K562 (cell line): ENCODE results near the gene FAM120B.

Source experiments
- CHD1 ChIP-seq: fragments of 200-600 bp; sonication (generic); IDR thresholded peaks from one replicate; pipeline ENCODE4 v1.6.1; 2012; ENCODE audit warnings: mild to moderate bottlenecking, moderate library complexity, low read length, inconsistent platforms
- EGR1 ChIP-seq: fragments of 450-650 bp; conservative IDR thresholded peaks from 2 replicates; pipeline ENCODE4 v1.6.1; 2017; ENCODE audit warnings: mild to moderate bottlenecking
- KDM1A ChIP-seq, 2 experiments: fragments of 450-650 bp; IDR thresholded peaks; 2 replicates each; pipeline ENCODE4 v1.6.1; 2016; ENCODE audit warnings: mild to moderate bottlenecking in 2 of 2
- KLF10 ChIP-seq: fragments of 250-450 bp; sonication (Bioruptor Pico); IDR thresholded peaks from 2 replicates; pipeline ENCODE4 v1.6.1; 2021; ENCODE audit warnings: matching md5 sums
- MAFK ChIP-seq: IDR thresholded peaks from 2 replicates; pipeline ENCODE4 v1.6.1; 2011; ENCODE audit warnings: low read length, improper control_type of control experiment
- NRF1 ChIP-seq, 2 experiments: fragments of 450-650 bp; IDR thresholded peaks in 1 of 2; conservative IDR thresholded peaks in 1 of 2; 2 replicates each; pipeline ENCODE4 v1.6.1; 2014; ENCODE audit warnings: mild to moderate bottlenecking in 2 of 2
- POLR2A ChIP-seq: fragments of 450-650 bp; conservative IDR thresholded peaks from 2 replicates; pipeline ENCODE4 v1.6.1; 2016
- ZNF263 ChIP-seq: sonication (generic); formaldehyde crosslinking; IDR thresholded peaks from 2 replicates; pipeline ENCODE4 v1.8.0; 2022; ENCODE audit warnings: mild to moderate bottlenecking, missing genetic modification reagents, borderline replicate concordance
- TF ChIP-seq, protein P1 (sequence below), 3 experiments: IDR thresholded peaks in 2 of 3; conservative IDR thresholded peaks in 1 of 3; 2 replicates each; pipeline ENCODE4 v1.5.1; 2011 to 2012; ENCODE audit warnings: low read length in 3 of 3, mild to moderate bottlenecking in 3 of 3, control low read depth in 2 of 3, improper control_type of control experiment in 1 of 3, inconsistent platforms in 1 of 3, low read depth in 1 of 3, mixed read lengths in 1 of 3, moderate library complexity in 1 of 3; ENCODE audit not compliant: insufficient read depth in 2 of 3
- TF ChIP-seq, protein P2 (sequence below): sonication (generic); formaldehyde crosslinking; IDR thresholded peaks from 2 replicates; pipeline ENCODE4 v1.8.1; 2022; ENCODE audit warnings: missing genetic modification reagents
- TF ChIP-seq, protein P3 (sequence below), 2 experiments: fragments of 450-650 bp; IDR thresholded peaks; 2 replicates each; pipeline ENCODE4 v1.6.1; 2018; ENCODE audit warnings: mild to moderate bottlenecking in 2 of 2, low read depth in 1 of 2; ENCODE audit not compliant: partially characterized antibody in 2 of 2
- TF ChIP-seq, protein P4 (sequence below), 2 experiments: fragments of 450-650 bp; formaldehyde crosslinking in 1 of 2; IDR thresholded peaks; 2 replicates each; pipeline versions ENCODE4 v1.4.0 to v1.6.1; 2014 to 2020; ENCODE audit warnings: mild to moderate bottlenecking in 2 of 2, borderline replicate concordance in 1 of 2, low read depth in 1 of 2
- TF ChIP-seq, protein P5 (sequence below): sonication (generic); formaldehyde crosslinking; IDR thresholded peaks from 2 replicates; pipeline ENCODE4 v1.8.1; 2023; ENCODE audit warnings: mild to moderate bottlenecking, missing genetic modification reagents

DNA sequence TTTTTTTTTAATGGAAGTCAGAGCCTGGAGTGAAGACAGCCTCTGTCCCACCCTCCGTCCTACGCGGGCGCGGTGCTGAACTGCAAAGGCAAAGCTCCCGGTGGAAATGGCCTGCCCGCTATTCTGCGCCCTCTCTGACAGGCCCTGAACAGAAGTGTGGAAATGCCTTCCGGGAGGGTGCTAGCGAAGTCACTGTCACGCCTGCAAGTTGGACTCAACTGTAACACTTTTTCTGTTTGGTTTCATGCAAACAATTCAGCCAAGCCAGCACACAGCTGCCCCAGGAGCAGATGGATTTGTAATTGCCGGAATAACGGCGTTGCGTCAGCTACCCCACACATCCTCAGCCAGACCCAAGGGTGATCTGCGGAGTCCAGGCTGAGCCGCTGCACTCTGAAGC, 138.9 kb downstream of the FAM120B start:
- TF ChIP-seq MAFK (no peak), NRF1 (conservative IDR thresholded peaks at IDR 0.05 in 1 of 2, IDR thresholded peaks at IDR 0.05 in 1 of 2) (no peak), ZNF263 (CRISPR knock-in tag) (no peak), KDM1A (IDR thresholded peaks at IDR 0.05) (no peak), CHD1 (no peak), KLF10 (CRISPR knock-in tag) (no peak), POLR2A (no peak), EGR1 (no peak)
- TF ChIP-seq, protein P1, sequence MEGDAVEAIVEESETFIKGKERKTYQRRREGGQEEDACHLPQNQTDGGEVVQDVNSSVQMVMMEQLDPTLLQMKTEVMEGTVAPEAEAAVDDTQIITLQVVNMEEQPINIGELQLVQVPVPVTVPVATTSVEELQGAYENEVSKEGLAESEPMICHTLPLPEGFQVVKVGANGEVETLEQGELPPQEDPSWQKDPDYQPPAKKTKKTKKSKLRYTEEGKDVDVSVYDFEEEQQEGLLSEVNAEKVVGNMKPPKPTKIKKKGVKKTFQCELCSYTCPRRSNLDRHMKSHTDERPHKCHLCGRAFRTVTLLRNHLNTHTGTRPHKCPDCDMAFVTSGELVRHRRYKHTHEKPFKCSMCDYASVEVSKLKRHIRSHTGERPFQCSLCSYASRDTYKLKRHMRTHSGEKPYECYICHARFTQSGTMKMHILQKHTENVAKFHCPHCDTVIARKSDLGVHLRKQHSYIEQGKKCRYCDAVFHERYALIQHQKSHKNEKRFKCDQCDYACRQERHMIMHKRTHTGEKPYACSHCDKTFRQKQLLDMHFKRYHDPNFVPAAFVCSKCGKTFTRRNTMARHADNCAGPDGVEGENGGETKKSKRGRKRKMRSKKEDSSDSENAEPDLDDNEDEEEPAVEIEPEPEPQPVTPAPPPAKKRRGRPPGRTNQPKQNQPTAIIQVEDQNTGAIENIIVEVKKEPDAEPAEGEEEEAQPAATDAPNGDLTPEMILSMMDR (IDR thresholded peaks at IDR 0.05 in 2 of 3, conservative IDR thresholded peaks at IDR 0.05 in 1 of 3; ENCODE audit: insufficient read depth in 2 of 3, low read depth in 1 of 3, low read length in 3 of 3) = no peak
- TF ChIP-seq, protein P2, sequence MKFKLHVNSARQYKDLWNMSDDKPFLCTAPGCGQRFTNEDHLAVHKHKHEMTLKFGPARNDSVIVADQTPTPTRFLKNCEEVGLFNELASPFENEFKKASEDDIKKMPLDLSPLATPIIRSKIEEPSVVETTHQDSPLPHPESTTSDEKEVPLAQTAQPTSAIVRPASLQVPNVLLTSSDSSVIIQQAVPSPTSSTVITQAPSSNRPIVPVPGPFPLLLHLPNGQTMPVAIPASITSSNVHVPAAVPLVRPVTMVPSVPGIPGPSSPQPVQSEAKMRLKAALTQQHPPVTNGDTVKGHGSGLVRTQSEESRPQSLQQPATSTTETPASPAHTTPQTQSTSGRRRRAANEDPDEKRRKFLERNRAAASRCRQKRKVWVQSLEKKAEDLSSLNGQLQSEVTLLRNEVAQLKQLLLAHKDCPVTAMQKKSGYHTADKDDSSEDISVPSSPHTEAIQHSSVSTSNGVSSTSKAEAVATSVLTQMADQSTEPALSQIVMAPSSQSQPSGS (CRISPR knock-in tag) = no peak
- TF ChIP-seq, protein P3, sequence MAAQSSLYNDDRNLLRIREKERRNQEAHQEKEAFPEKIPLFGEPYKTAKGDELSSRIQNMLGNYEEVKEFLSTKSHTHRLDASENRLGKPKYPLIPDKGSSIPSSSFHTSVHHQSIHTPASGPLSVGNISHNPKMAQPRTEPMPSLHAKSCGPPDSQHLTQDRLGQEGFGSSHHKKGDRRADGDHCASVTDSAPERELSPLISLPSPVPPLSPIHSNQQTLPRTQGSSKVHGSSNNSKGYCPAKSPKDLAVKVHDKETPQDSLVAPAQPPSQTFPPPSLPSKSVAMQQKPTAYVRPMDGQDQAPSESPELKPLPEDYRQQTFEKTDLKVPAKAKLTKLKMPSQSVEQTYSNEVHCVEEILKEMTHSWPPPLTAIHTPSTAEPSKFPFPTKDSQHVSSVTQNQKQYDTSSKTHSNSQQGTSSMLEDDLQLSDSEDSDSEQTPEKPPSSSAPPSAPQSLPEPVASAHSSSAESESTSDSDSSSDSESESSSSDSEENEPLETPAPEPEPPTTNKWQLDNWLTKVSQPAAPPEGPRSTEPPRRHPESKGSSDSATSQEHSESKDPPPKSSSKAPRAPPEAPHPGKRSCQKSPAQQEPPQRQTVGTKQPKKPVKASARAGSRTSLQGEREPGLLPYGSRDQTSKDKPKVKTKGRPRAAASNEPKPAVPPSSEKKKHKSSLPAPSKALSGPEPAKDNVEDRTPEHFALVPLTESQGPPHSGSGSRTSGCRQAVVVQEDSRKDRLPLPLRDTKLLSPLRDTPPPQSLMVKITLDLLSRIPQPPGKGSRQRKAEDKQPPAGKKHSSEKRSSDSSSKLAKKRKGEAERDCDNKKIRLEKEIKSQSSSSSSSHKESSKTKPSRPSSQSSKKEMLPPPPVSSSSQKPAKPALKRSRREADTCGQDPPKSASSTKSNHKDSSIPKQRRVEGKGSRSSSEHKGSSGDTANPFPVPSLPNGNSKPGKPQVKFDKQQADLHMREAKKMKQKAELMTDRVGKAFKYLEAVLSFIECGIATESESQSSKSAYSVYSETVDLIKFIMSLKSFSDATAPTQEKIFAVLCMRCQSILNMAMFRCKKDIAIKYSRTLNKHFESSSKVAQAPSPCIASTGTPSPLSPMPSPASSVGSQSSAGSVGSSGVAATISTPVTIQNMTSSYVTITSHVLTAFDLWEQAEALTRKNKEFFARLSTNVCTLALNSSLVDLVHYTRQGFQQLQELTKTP (IDR thresholded peaks at IDR 0.05; ENCODE audit: low read depth in 1 of 2, partially characterized antibody in 2 of 2) = no peak
- TF ChIP-seq, protein P4, sequence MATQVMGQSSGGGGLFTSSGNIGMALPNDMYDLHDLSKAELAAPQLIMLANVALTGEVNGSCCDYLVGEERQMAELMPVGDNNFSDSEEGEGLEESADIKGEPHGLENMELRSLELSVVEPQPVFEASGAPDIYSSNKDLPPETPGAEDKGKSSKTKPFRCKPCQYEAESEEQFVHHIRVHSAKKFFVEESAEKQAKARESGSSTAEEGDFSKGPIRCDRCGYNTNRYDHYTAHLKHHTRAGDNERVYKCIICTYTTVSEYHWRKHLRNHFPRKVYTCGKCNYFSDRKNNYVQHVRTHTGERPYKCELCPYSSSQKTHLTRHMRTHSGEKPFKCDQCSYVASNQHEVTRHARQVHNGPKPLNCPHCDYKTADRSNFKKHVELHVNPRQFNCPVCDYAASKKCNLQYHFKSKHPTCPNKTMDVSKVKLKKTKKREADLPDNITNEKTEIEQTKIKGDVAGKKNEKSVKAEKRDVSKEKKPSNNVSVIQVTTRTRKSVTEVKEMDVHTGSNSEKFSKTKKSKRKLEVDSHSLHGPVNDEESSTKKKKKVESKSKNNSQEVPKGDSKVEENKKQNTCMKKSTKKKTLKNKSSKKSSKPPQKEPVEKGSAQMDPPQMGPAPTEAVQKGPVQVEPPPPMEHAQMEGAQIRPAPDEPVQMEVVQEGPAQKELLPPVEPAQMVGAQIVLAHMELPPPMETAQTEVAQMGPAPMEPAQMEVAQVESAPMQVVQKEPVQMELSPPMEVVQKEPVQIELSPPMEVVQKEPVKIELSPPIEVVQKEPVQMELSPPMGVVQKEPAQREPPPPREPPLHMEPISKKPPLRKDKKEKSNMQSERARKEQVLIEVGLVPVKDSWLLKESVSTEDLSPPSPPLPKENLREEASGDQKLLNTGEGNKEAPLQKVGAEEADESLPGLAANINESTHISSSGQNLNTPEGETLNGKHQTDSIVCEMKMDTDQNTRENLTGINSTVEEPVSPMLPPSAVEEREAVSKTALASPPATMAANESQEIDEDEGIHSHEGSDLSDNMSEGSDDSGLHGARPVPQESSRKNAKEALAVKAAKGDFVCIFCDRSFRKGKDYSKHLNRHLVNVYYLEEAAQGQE (IDR thresholded peaks at IDR 0.05; ENCODE audit: borderline replicate concordance) = no peak
- TF ChIP-seq, protein P4 (CRISPR knock-in tag; IDR thresholded peaks at IDR 0.05; ENCODE audit: low read depth) = no peak
- TF ChIP-seq, protein P5, sequence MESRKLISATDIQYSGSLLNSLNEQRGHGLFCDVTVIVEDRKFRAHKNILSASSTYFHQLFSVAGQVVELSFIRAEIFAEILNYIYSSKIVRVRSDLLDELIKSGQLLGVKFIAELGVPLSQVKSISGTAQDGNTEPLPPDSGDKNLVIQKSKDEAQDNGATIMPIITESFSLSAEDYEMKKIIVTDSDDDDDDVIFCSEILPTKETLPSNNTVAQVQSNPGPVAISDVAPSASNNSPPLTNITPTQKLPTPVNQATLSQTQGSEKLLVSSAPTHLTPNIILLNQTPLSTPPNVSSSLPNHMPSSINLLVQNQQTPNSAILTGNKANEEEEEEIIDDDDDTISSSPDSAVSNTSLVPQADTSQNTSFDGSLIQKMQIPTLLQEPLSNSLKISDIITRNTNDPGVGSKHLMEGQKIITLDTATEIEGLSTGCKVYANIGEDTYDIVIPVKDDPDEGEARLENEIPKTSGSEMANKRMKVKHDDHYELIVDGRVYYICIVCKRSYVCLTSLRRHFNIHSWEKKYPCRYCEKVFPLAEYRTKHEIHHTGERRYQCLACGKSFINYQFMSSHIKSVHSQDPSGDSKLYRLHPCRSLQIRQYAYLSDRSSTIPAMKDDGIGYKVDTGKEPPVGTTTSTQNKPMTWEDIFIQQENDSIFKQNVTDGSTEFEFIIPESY = no peak
